ENCODE data around the gene ATXN2. TPM values are rescaled to one million over a fixed set of nuclear protein-coding genes. Genes with fewer than 3 reads are reported as not detected.

Gene ATXN2
- total RNA-seq, 1 donor from 2014 or later = 50.0 TPM

GRCh38 chr12:111451649-111452129 is 147.4 kb downstream of the ATXN2 start:
- DNase-seq = no peak

DNA sequence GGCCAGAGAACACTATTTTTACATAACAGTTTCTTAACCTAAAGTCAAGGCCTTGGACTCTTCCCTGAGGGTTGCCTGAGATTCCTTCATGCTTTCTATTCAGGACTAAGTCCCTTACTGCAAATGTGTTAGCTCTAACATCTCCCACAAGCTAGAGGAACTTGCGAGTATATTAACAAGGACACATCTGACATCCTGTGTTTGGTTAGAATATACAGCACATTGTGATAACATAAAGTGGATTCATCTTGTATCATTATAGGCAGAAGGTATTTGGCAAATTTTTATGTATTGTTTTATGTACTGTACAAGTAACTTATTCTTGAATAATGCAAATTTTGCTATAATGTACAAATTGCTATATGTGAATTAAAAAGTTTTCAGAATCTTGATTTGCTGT is 147.9 kb downstream of the ATXN2 start:
- H3K27me3 ChIP-seq (ENCODE audit: low read depth) = no peaks in the 10 kb centered on the region
- H3K4me1 ChIP-seq = peaks cover 80% of the 10 kb centered on the region
- H3K36me3 ChIP-seq = peaks cover 75% of the 10 kb centered on the region
- DNase-seq = no peak
- H3K4me3 ChIP-seq = no peak overlapping the region
- H3K27ac ChIP-seq (replicated peaks) = peak overlapping the region; percentile 97
- H3K9me3 ChIP-seq (replicated peaks) = no peaks in the 10 kb centered on the region
- intact Hi-C loops (cut with micrococcal nuclease) = loop anchor here (5.0 kb wide), 1 partner anchor 54 kb away; no protein-coding TSS in a partner anchor
- TF ChIP-seq, protein P1, sequence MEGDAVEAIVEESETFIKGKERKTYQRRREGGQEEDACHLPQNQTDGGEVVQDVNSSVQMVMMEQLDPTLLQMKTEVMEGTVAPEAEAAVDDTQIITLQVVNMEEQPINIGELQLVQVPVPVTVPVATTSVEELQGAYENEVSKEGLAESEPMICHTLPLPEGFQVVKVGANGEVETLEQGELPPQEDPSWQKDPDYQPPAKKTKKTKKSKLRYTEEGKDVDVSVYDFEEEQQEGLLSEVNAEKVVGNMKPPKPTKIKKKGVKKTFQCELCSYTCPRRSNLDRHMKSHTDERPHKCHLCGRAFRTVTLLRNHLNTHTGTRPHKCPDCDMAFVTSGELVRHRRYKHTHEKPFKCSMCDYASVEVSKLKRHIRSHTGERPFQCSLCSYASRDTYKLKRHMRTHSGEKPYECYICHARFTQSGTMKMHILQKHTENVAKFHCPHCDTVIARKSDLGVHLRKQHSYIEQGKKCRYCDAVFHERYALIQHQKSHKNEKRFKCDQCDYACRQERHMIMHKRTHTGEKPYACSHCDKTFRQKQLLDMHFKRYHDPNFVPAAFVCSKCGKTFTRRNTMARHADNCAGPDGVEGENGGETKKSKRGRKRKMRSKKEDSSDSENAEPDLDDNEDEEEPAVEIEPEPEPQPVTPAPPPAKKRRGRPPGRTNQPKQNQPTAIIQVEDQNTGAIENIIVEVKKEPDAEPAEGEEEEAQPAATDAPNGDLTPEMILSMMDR (IDR thresholded peaks at IDR 0.05; ENCODE audit: borderline replicate concordance) = no peak

More at GRCh38 chr12:111451649-111452129, 147.4 kb downstream of the ATXN2 start:
- H3K36me3 ChIP-seq = peaks cover 80% of the 10 kb centered on the region
- H3K27me3 ChIP-seq (ENCODE audit: low read depth) = no peaks in the 10 kb centered on the region
- TF ChIP-seq, protein P1 (IDR thresholded peaks at IDR 0.05; ENCODE audit: borderline replicate concordance) = peak; percentile 85
- peaks cover 79% of the 10 kb centered on the region for H3K4me1 ChIP-seq
- intact Hi-C loops (cut with micrococcal nuclease) = loop anchor here (5.0 kb wide), 1 partner anchor 54 kb away; no protein-coding TSS in a partner anchor
- H3K9me3 ChIP-seq (replicated peaks) = no peaks in the 10 kb centered on the region
- H3K4me3 ChIP-seq = no peak overlapping the region
- peak overlapping the region; percentile 97 for H3K27ac ChIP-seq (replicated peaks)

GRCh38 chr12:111450676-111451075 is 148.4 kb downstream of the ATXN2 start:
- H3K36me3 ChIP-seq = peaks cover 70% of the 10 kb centered on the region
- H3K4me1 ChIP-seq = peaks cover 80% of the 10 kb centered on the region
- peak overlapping the region; percentile 97 for H3K27ac ChIP-seq (replicated peaks)
- no peak overlapping the region for H3K4me3 ChIP-seq
- DNase-seq = no peak
- intact Hi-C loops (cut with micrococcal nuclease) = loop anchor here (5.0 kb wide), 1 partner anchor 53 kb away; no protein-coding TSS in a partner anchor
- no peaks in the 10 kb centered on the region for H3K27me3 ChIP-seq (ENCODE audit: low read depth)
- TF ChIP-seq, protein P1 (IDR thresholded peaks at IDR 0.05; ENCODE audit: borderline replicate concordance) = no peak
- H3K9me3 ChIP-seq (replicated peaks) = no peaks in the 10 kb centered on the region

- TF ChIP-seq, protein P1 (IDR thresholded peaks at IDR 0.05; ENCODE audit: borderline replicate concordance) = no peak
- H3K4me3 ChIP-seq = no peak overlapping the region
- H3K27ac ChIP-seq (replicated peaks) = peak overlapping the region; percentile 97
- H3K4me1 ChIP-seq = peaks cover 80% of the 10 kb centered on the region
- intact Hi-C loops (cut with micrococcal nuclease) = no loop called here
- H3K9me3 ChIP-seq (replicated peaks) = no peaks in the 10 kb centered on the region
- no peak for DNase-seq
- no peaks in the 10 kb centered on the region for H3K27me3 ChIP-seq (ENCODE audit: low read depth)
- peaks cover 55% of the 10 kb centered on the region for H3K36me3 ChIP-seq
Measured at GRCh38 chr12:111448846-111449790, 150.0 kb downstream of the ATXN2 start.

DNA sequence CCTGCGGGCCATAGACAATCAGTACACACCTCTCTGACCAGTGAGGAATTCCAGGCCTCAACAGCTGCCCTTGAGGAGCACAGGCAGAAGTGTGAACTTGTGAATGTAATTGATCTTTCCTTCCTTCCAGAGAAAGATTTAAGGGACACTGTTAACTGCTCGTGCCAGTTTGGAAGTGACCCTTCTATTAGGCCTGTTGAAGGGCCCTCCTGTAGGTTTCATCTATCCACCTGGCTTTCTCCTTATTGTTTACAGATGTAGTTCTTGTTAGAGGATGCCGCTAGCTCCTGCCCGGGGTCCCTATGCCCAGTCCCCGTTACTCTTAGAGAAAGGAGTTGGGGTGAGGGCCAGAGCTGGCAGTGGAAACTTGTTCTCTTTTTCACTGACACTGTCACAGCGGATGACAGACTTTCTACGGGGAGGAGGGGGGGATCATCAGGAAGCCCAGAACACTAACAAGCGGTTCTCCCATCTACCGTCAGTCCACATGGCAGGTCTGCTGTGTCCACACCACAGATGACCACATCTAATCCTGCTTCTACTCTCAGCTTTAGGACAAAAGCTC is 150.8 kb downstream of the ATXN2 start:
- H3K9me3 ChIP-seq (replicated peaks) = no peaks in the 10 kb centered on the region
- TF ChIP-seq, protein P1 (IDR thresholded peaks at IDR 0.05; ENCODE audit: borderline replicate concordance) = no peak

More for the DNA sequence above, 150.8 kb downstream of the ATXN2 start:
- DNase-seq = no peak
- Histone ChIP-seq H3K4me3 (no peak overlapping the region), H3K27ac (replicated peaks) (peak overlapping the region; percentile 97), H3K36me3 (peaks cover 48% of the 10 kb centered on the region), H3K4me1 (peaks cover 87% of the 10 kb centered on the region), H3K27me3 (ENCODE audit: low read depth) (no peaks in the 10 kb centered on the region)
- intact Hi-C loops (cut with micrococcal nuclease) = no loop called here

Data from left ventricle myocardium inferior (tissue), 1 donor.